ENCODE results near the gene MYO1D. TPM values are rescaled to one million over a fixed set of nuclear protein-coding genes. Genes with fewer than 3 reads are reported as not detected.

MYO1D gene
- total RNA-seq, 1 experiment from 2014 or later: 1.3 TPM

DNA sequence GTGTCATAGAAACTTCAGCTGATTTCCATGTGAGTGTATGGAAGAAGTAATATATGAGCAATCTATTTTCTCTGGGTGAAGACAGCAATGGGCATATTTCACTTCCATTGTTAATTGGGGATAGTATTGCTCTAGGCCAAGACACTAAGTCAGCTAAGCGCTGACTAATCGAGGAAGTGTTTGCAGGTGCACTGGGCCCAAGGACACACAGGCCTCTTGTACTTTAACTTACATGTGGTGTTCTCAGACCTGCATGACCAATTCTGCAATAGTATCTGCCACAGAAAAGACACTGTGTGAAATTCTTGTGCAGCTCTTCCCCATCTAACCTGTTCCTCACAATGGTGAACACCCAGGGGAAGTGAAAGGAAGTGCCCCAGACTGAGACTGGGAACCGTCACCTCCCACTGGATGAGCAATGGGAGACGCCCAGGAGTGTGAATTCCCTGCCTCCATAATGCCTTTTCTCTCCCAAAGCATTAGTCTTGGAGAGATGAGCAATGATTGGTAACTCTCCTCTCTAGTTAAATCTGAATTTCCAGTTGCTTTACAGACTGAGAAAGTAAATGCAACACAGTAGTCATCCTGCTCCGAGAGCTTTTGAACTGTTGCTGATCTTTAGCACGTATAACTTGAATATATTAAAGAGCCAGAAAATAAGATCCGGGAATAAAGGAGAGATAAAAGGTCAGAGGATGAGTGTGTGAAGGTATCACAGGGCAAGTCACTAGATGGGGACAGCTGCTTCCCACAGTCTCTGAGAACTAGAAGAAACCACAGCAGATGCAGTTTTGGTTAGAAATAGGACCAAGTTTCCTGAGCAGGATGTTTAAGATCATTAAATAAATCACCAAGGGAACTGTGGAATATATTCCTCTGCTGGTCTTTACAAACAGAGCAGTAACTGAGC lies 307.5 kb downstream of the MYO1D start:
- no peak for TF ChIP-seq POLR2AphosphoS5 (IDR thresholded peaks at IDR 0.05; ENCODE audit: low read depth, low read length)
- no peak for TF ChIP-seq SIN3A (IDR thresholded peaks at IDR 0.05; ENCODE audit: borderline replicate concordance, insufficient read depth, low read depth, low read length)
- no peaks in the 10 kb centered on the region for H3K27me3 ChIP-seq (ENCODE audit: control insufficient read depth, insufficient read depth, low read length)
- H3K9me3 ChIP-seq (ENCODE audit: control insufficient read depth, insufficient read depth, low read depth, low read length): no peaks in the 10 kb centered on the region
- no peak overlapping the region for H3K27ac ChIP-seq (ENCODE audit: low read length)
- no peaks in the 10 kb centered on the region for H3K36me3 ChIP-seq (ENCODE audit: control insufficient read depth, insufficient read depth, low read length)
- DNase-seq (ENCODE audit: low read depth, low spot score) (no peak), ATAC-seq (no peak)
- intact Hi-C loops (cut with micrococcal nuclease; ENCODE audit: unreplicated experiment): no loop called here
- no peak overlapping the region for H3K4me3 ChIP-seq (ENCODE audit: low read depth in 2 of 2, low read length in 2 of 2)
- H3K4me1 ChIP-seq (ENCODE audit: control insufficient read depth, insufficient read depth, low read length): no peaks in the 10 kb centered on the region; the same call in 1 of the 2 replicates
- POLR2A ChIA-PET: no interaction called here
- CTCF ChIA-PET: no interaction called here
- in situ Hi-C loops (cut with HindIII; ENCODE audit: low pct_unique_long_range_greater_than_20kb, low sequenced_read_pairs): no loop called here
- no TSS peak for BruUV-seq (replicated peaks)

- Histone ChIP-seq H3K4me1 (ENCODE audit: control insufficient read depth, insufficient read depth, low read length) (no peaks in the 10 kb centered on the region; the same call in 1 of the 2 replicates), H3K4me3 (ENCODE audit: low read depth in 2 of 2, low read length in 2 of 2) (no peak overlapping the region), H3K9me3 (ENCODE audit: control insufficient read depth, insufficient read depth, low read depth, low read length) (no peaks in the 10 kb centered on the region), H3K27ac (ENCODE audit: low read length) (no peak overlapping the region), H3K36me3 (ENCODE audit: control insufficient read depth, insufficient read depth, low read length) (no peaks in the 10 kb centered on the region), H3K27me3 (ENCODE audit: control insufficient read depth, insufficient read depth, low read length) (no peaks in the 10 kb centered on the region)
- no TSS peak for BruUV-seq (replicated peaks)
- DNase-seq (ENCODE audit: low read depth, low spot score): no peak
- intact Hi-C loops (cut with micrococcal nuclease; ENCODE audit: unreplicated experiment): no loop called here
- in situ Hi-C loops (cut with HindIII; ENCODE audit: low pct_unique_long_range_greater_than_20kb, low sequenced_read_pairs): no loop called here
- ChIA-PET CTCF (no interaction called here), POLR2A (no interaction called here)
- TF ChIP-seq TCF7L2 (IDR thresholded peaks at IDR 0.05; ENCODE audit: low read depth, low read length) (no peak), POLR2AphosphoS5 (IDR thresholded peaks at IDR 0.05; ENCODE audit: low read depth, low read length) (no peak), SIN3A (IDR thresholded peaks at IDR 0.05; ENCODE audit: borderline replicate concordance, insufficient read depth, low read depth, low read length) (no peak)
- TF ChIP-seq, protein P1, sequence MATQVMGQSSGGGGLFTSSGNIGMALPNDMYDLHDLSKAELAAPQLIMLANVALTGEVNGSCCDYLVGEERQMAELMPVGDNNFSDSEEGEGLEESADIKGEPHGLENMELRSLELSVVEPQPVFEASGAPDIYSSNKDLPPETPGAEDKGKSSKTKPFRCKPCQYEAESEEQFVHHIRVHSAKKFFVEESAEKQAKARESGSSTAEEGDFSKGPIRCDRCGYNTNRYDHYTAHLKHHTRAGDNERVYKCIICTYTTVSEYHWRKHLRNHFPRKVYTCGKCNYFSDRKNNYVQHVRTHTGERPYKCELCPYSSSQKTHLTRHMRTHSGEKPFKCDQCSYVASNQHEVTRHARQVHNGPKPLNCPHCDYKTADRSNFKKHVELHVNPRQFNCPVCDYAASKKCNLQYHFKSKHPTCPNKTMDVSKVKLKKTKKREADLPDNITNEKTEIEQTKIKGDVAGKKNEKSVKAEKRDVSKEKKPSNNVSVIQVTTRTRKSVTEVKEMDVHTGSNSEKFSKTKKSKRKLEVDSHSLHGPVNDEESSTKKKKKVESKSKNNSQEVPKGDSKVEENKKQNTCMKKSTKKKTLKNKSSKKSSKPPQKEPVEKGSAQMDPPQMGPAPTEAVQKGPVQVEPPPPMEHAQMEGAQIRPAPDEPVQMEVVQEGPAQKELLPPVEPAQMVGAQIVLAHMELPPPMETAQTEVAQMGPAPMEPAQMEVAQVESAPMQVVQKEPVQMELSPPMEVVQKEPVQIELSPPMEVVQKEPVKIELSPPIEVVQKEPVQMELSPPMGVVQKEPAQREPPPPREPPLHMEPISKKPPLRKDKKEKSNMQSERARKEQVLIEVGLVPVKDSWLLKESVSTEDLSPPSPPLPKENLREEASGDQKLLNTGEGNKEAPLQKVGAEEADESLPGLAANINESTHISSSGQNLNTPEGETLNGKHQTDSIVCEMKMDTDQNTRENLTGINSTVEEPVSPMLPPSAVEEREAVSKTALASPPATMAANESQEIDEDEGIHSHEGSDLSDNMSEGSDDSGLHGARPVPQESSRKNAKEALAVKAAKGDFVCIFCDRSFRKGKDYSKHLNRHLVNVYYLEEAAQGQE (IDR thresholded peaks at IDR 0.05; ENCODE audit: insufficient read depth in 1 of 2, low read depth in 2 of 2, low read length in 1 of 2): no peak
- TF ChIP-seq, protein P2, sequence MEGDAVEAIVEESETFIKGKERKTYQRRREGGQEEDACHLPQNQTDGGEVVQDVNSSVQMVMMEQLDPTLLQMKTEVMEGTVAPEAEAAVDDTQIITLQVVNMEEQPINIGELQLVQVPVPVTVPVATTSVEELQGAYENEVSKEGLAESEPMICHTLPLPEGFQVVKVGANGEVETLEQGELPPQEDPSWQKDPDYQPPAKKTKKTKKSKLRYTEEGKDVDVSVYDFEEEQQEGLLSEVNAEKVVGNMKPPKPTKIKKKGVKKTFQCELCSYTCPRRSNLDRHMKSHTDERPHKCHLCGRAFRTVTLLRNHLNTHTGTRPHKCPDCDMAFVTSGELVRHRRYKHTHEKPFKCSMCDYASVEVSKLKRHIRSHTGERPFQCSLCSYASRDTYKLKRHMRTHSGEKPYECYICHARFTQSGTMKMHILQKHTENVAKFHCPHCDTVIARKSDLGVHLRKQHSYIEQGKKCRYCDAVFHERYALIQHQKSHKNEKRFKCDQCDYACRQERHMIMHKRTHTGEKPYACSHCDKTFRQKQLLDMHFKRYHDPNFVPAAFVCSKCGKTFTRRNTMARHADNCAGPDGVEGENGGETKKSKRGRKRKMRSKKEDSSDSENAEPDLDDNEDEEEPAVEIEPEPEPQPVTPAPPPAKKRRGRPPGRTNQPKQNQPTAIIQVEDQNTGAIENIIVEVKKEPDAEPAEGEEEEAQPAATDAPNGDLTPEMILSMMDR (IDR thresholded peaks at IDR 0.05): no peak
- no peak for ATAC-seq
Measured at GRCh38 chr17:32568705-32569104, 308.2 kb downstream of the MYO1D start.

DNA sequence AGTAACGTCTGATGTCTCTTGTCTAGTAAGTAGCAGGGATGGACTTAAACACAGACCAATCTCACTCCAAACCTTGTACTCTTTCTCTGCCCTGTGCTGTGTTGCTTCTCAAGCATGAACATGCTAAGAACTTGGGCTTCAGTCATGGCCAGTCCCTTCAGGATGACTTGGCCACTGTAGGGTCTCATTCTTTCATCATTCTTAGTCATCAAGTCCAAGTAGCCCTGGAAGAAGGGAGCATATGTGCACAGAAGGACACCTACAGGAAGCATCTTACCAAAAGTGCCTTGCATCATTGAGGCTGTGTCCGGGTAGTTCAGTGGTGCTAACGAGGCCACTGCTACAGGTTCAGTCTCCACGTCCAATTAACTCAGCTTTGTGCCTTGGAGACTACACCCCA lies 309.4 kb downstream of the MYO1D start:
- intact Hi-C loops (cut with micrococcal nuclease; ENCODE audit: unreplicated experiment) (no loop called here), in situ Hi-C loops (cut with HindIII; ENCODE audit: low pct_unique_long_range_greater_than_20kb, low sequenced_read_pairs) (no loop called here)
- POLR2A ChIA-PET: no interaction called here
- CTCF ChIA-PET: no interaction called here
- Histone ChIP-seq H3K27ac (ENCODE audit: low read length) (no peak overlapping the region), H3K9me3 (ENCODE audit: control insufficient read depth, insufficient read depth, low read depth, low read length) (no peaks in the 10 kb centered on the region), H3K4me1 (ENCODE audit: control insufficient read depth, insufficient read depth, low read length) (no peaks in the 10 kb centered on the region; the same call in 1 of the 2 replicates), H3K4me3 (ENCODE audit: low read depth in 2 of 2, low read length in 2 of 2) (no peak overlapping the region), H3K27me3 (ENCODE audit: control insufficient read depth, insufficient read depth, low read length) (no peaks in the 10 kb centered on the region), H3K36me3 (ENCODE audit: control insufficient read depth, insufficient read depth, low read length) (no peaks in the 10 kb centered on the region)
- no TSS peak for BruUV-seq (replicated peaks)
- no peak for ATAC-seq
- TF ChIP-seq SIN3A (IDR thresholded peaks at IDR 0.05; ENCODE audit: borderline replicate concordance, insufficient read depth, low read depth, low read length): no peak
- TF ChIP-seq, protein P1 (IDR thresholded peaks at IDR 0.05; ENCODE audit: insufficient read depth in 1 of 2, low read depth in 2 of 2, low read length in 1 of 2): no peak
- TF ChIP-seq, protein P2 (IDR thresholded peaks at IDR 0.05): no peak
- TF ChIP-seq TCF7L2 (IDR thresholded peaks at IDR 0.05; ENCODE audit: low read depth, low read length): no peak
- no peak for TF ChIP-seq POLR2AphosphoS5 (IDR thresholded peaks at IDR 0.05; ENCODE audit: low read depth, low read length)
- DNase-seq (ENCODE audit: low read depth, low spot score): no peak

Data from Panc1 (cell line).